ENCODE results near the gene BRICD5. TPM values are rescaled to one million over a fixed set of nuclear protein-coding genes. Genes with fewer than 3 reads are reported as not detected.

BRICD5 gene
- total and polyA plus RNA-seq, 7 donors, result 1.8 to 21.3 (median 4.8) TPM; not detected in 2

DNA sequence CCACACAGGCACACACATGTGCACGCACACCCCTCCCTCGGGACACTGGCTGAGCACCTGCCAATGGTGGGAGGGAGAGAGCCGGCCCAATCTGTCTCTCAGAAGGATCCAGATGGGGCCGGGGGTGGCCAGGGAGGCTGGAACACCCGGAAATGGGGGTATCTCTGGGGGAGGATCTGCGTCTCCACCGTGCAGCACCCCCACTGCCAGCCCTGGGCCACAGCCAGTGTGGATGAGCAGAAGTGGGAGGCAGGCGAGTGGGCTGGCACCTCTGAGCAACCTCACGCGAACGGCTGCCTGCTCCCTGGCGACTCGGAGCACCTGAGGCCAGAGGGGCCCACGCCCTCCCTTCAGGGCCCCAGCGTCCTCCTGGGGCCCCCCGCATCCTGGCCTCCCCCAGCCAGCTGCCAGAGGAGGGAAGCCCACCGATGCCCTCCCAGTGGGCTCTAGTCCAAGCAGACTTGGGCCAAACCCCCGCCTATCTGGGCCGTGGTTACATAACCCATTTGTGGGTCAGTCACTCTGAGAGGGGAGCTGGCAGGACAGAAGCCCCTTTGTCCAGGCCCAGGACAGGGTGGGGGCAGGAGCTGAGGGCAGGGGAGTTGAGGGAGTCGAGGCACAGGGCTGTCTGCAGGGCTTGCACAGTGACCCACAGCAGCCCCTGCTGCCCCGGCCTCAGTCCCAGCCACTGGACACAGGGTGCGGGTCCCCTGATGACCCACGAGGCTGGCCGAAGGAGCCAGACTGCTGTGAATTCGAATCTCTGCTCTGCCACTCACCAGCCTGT lies 19.8 kb downstream of the BRICD5 start:
- no peak for DNase-seq
- no peak overlapping the region for H3K27ac ChIP-seq
- peaks cover 12 to 28% (median 20%) of the 10 kb centered on the region in 3 donors for H3K27me3 ChIP-seq
- H3K36me3 ChIP-seq, result no peaks in the 10 kb centered on the region
- intact Hi-C loops (cut with DNase I), result no loop called here
- no peak for TF ChIP-seq POLR2AphosphoS5 (IDR thresholded peaks at IDR 0.05)
- TF ChIP-seq POLR2A (IDR thresholded peaks at IDR 0.05), result no peak
- 80 to 82% methylated on average over 25 of the region's 25 CpGs for WGBS, 2 donors
- H3K4me1 ChIP-seq, result peaks cover 0 to 11% (median 10%) of the 10 kb centered on the region in 4 donors
- H3K9me3 ChIP-seq, result no peaks in the 10 kb centered on the region
- H3K4me3 ChIP-seq, result no peak overlapping the region

DNA sequence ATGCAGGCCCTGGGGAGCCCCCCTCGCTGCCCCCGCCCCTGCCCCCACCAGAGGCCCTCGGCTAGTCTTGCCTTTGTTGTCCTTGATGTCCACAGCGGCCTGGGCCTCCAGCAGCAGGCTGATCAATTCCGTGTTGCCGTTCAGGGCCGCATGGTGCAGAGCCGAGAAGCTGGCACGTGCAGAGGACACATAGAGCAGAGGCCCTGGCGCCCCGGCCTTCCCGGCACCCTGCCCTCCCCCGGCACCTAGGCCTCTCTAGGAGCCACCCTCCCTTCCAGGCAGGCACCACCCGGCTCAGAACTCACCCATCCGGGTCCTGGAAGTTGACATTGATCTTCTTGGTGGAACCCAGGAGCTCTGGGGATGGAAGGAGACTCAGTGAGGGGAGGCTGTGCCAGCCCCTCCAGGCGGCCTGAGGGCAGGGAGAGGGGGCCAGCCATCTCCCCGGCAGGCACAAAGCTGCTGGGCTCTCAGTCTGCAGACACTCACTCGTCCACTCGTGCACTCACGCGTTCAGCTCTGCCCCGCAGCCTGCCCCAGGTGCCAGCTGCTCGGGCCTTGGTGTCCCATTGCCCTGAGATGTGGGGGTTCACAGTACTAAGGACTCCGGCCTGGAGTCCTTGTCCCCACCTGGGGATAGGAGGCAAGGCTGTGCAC lies 20.5 kb downstream of the BRICD5 start:
- TF ChIP-seq, protein P1, sequence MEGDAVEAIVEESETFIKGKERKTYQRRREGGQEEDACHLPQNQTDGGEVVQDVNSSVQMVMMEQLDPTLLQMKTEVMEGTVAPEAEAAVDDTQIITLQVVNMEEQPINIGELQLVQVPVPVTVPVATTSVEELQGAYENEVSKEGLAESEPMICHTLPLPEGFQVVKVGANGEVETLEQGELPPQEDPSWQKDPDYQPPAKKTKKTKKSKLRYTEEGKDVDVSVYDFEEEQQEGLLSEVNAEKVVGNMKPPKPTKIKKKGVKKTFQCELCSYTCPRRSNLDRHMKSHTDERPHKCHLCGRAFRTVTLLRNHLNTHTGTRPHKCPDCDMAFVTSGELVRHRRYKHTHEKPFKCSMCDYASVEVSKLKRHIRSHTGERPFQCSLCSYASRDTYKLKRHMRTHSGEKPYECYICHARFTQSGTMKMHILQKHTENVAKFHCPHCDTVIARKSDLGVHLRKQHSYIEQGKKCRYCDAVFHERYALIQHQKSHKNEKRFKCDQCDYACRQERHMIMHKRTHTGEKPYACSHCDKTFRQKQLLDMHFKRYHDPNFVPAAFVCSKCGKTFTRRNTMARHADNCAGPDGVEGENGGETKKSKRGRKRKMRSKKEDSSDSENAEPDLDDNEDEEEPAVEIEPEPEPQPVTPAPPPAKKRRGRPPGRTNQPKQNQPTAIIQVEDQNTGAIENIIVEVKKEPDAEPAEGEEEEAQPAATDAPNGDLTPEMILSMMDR (IDR thresholded peaks at IDR 0.05), result no peak
- TF ChIP-seq EP300 (IDR thresholded peaks at IDR 0.05) (no peak), POLR2AphosphoS5 (IDR thresholded peaks at IDR 0.05) (no peak), POLR2A (IDR thresholded peaks at IDR 0.05) (no peak)
- H3K4me3 ChIP-seq, result no peak overlapping the region
- H3K9me3 ChIP-seq, result no peaks in the 10 kb centered on the region
- intact Hi-C loops (cut with DNase I), result no loop called here
- H3K27ac ChIP-seq, result no peak overlapping the region
- H3K27me3 ChIP-seq, result peaks cover 5 to 20% (median 12%) of the 10 kb centered on the region in 3 donors
- H3K4me1 ChIP-seq, result peaks cover 0 to 3% (median 3%) of the 10 kb centered on the region in 4 donors
- WGBS, 2 donors, result 81 to 87% methylated on average over 24 of the region's 24 CpGs
- DNase-seq, result no peak
- no peaks in the 10 kb centered on the region for H3K36me3 ChIP-seq

DNA sequence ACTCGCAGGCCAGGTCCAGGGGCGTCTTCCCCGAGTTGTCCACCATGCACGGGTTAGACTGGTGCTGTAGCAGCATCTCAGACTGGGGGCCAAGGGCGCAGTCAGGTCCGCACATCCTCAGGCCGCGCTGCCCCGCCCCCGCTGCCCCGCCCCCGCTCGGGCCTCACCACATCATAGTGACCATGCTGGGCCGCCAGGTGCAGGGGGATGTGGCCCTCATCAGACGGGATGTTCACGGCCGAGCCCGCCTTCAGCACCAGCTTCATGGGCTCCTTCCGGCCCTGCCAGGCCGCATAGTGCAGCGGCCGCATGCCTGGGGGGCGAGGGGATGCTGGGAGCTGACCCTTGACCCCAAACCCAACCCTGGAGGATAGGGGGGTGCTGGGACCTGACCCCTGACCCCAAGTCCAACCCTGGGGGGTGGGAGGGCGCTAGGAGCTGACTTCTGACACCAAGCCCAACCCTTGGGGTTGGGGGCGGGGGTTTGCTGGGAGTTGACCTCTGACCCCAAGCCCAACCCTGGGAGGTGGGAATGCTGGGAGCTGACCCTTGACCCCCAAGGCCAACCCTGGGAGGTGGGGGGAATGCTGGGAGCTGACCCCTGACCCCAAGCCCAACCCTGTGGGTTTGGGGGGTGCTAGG lies 21.3 kb downstream of the BRICD5 start:
- no peak overlapping the region for H3K27ac ChIP-seq
- no peak for DNase-seq
- no peaks in the 10 kb centered on the region for H3K36me3 ChIP-seq
- intact Hi-C loops (cut with DNase I), result no loop called here
- no peak overlapping the region for H3K4me3 ChIP-seq
- peaks cover 0 to 13% (median 5%) of the 10 kb centered on the region in 3 donors for H3K27me3 ChIP-seq
- TF ChIP-seq, protein P1 (IDR thresholded peaks at IDR 0.05), result no peak
- TF ChIP-seq POLR2A (IDR thresholded peaks at IDR 0.05), result no peak
- H3K9me3 ChIP-seq, result no peaks in the 10 kb centered on the region
- 80 to 90% methylated on average over 25 of the region's 25 CpGs for WGBS, 2 donors
- no peaks in the 10 kb centered on the region for H3K4me1 ChIP-seq

DNA sequence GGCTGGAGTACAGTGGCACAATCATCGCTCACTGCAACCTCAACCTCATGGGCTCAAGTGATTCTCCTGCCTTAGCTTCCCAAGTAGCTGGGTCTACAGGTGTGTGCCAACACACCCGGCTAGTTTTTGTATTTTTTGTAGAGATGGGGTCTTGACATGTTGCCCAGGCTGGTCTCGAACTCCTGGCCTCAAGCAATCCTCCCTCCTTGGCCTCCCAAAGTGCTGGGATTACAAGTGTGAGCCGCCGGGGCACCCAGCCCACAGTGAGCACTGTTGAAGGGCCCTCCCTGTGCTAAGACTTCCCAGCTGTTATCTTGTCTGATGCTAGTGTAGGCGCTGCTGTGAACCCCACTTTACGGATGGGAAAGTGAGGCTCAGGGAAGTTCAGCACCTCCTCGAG lies 22.3 kb downstream of the BRICD5 start:
- no peak for DNase-seq
- Histone ChIP-seq H3K27ac (no peak overlapping the region), H3K4me1 (no peaks in the 10 kb centered on the region), H3K27me3 (peaks cover 0 to 3% (median 0%) of the 10 kb centered on the region in 3 donors), H3K9me3 (no peaks in the 10 kb centered on the region), H3K36me3 (no peaks in the 10 kb centered on the region), H3K4me3 (no peak overlapping the region)
- no peak for TF ChIP-seq EP300 (IDR thresholded peaks at IDR 0.05)
- TF ChIP-seq POLR2A (IDR thresholded peaks at IDR 0.05), result no peak
- TF ChIP-seq, protein P1 (IDR thresholded peaks at IDR 0.05), result no peak
- TF ChIP-seq POLR2AphosphoS5 (IDR thresholded peaks at IDR 0.05), result no peak
- intact Hi-C loops (cut with DNase I), result no loop called here
- 91 to 95% methylated on average over 8 of the region's 8 CpGs for WGBS, 2 donors

DNA sequence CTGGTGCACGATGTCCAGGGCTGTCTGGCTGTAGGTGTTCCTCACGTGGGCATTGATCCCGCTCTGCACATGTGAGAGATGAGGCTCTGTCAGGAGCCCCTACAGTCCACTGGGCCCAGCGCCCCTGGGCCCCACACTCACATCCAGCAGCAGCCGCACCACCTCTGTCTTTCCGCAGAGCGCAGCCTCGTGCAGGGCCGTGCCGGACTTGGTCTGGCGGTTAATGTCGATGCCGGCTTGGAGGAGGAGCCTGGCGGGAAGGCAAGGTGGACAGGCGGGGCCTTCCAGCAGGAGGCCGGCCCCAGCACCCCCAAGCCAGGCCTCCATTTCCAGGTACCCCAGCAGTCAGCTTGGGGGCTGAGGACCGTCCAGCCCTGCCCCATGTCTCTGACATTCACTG lies 23.5 kb downstream of the BRICD5 start:
- TF ChIP-seq POLR2A (IDR thresholded peaks at IDR 0.05) (no peak), POLR2AphosphoS5 (IDR thresholded peaks at IDR 0.05) (no peak), EP300 (IDR thresholded peaks at IDR 0.05) (no peak)
- TF ChIP-seq, protein P1 (IDR thresholded peaks at IDR 0.05), result no peak
- intact Hi-C loops (cut with DNase I), result no loop called here
- no peaks in the 10 kb centered on the region for H3K36me3 ChIP-seq
- no peaks in the 10 kb centered on the region for H3K27me3 ChIP-seq
- no peaks in the 10 kb centered on the region for H3K4me1 ChIP-seq
- no peak overlapping the region for H3K27ac ChIP-seq
- DNase-seq, result no peak
- no peak overlapping the region for H3K4me3 ChIP-seq
- 44 to 76% methylated on average over 17 of the region's 17 CpGs for WGBS, 2 donors
- H3K9me3 ChIP-seq, result no peaks in the 10 kb centered on the region

Measured in sigmoid colon (tissue), 7 donors.